MCF 10A (cell line): ENCODE measurements around the gene RSPO1. TPM values are rescaled to one million over a fixed set of nuclear protein-coding genes. Genes with fewer than 3 reads are reported as not detected.

Experiments
- BruUV-seq: library from RNA; stranded (reverse); fragments of 400-500 nt; replicated peaks from 2 replicates; lab custom pipeline; 2021; lab: Mats Ljungman, UMichigan
- CTCF ChIA-PET: fragments of 300-600 bp; sonication (Branson Sonifier 250); formaldehyde crosslinking; extraction: SDS; loops from one replicate; lab custom pipeline; 2021; ENCODE audit warnings: antibody characterized with exemption, inconsistent platforms; lab: Yijun Ruan, JAX
- POLR2A ChIA-PET: fragments of 300-600, 350-650 bp; sonication (Branson Sonifier 250); formaldehyde crosslinking; extraction: SDS; loops from one replicate; lab custom pipeline; 2020; ENCODE audit warnings: antibody characterized with exemption, inconsistent platforms; lab: Yijun Ruan, JAX
- DNase-seq: peaks from one replicate; pipeline ENCODE4 v3.0.0-alpha.2; 2018; ENCODE audit not compliant: unreplicated experiment
- H3K27ac Mint-ChIP-seq: one replicate; pipeline ENCODE4 v1.8.0; 2022; ENCODE audit warnings: mild to moderate bottlenecking, low read depth, mixed read lengths; ENCODE audit not compliant: unreplicated experiment
- H3K27me3 Mint-ChIP-seq: one replicate; pipeline ENCODE4 v1.8.0; 2022; ENCODE audit warnings: mixed read lengths; ENCODE audit not compliant: insufficient read depth, unreplicated experiment
- H3K36me3 Mint-ChIP-seq: one replicate; pipeline ENCODE4 v1.8.0; 2022; ENCODE audit warnings: mild to moderate bottlenecking, moderate library complexity, mixed read lengths; ENCODE audit not compliant: insufficient read depth, unreplicated experiment
- H3K4me1 Mint-ChIP-seq: one replicate; pipeline ENCODE4 v1.8.0; 2022; ENCODE audit warnings: mixed read lengths; ENCODE audit not compliant: insufficient read depth, unreplicated experiment
- H3K4me3 Mint-ChIP-seq: one replicate; pipeline ENCODE4 v1.8.0; 2022; ENCODE audit warnings: mild to moderate bottlenecking, moderate library complexity, mixed read lengths; ENCODE audit not compliant: unreplicated experiment
- H3K9me3 Mint-ChIP-seq: one replicate; pipeline ENCODE4 v1.8.0; 2022; ENCODE audit warnings: mixed read lengths; ENCODE audit not compliant: unreplicated experiment
- CTCF ChIP-seq: fragments of 200-600 bp; IDR thresholded peaks from one replicate; pipeline ENCODE4 v1.8.0; 2022; ENCODE audit warnings: antibody characterized with exemption, mild to moderate bottlenecking; ENCODE audit not compliant: unreplicated experiment
- intact Hi-C: fragments of 100-400 bp; cut with micrococcal nuclease; formaldehyde crosslinking; loops from 2 replicates; pipeline ENCODE4 v1.14.1; 2022
- total RNA-seq: library from RNA; stranded (reverse); gene quantifications from 2 replicates; pipeline ENCODE4 v1.2.3, GENCODE V29; 2022

Gene RSPO1
- total RNA-seq, 1 experiment from 2014 or later: not detected

DNA sequence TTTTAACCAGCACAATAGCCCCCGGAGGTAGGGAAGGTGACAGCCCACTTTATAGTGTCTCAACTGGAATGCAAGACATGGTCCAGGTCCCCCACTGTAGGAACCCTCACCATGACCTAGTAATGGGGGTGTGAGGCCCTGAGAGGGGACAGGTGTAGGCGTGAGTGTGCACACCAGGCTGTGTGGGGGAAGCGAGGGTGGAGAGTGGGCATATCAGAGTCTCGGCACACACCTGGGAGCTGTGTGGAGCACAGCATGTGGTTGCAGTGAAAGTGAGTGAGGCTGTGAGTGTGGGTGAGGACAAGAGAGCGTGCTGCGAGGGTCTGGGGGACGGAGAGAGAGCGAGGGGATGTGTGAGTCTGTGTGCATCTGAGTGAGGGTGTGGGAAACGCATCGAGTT, 17.1 kb upstream of the RSPO1 start:
- Mint-ChIP-seq H3K27me3 (no peaks in the 10 kb centered on the region), H3K4me1 (no peaks in the 10 kb centered on the region), H3K9me3 (no peaks in the 10 kb centered on the region), H3K36me3 (no peaks in the 10 kb centered on the region), H3K27ac (no peak overlapping the region), H3K4me3 (no peak overlapping the region)
- DNase-seq: no peak
- BruUV-seq: no TSS peak
- CTCF ChIA-PET: interaction anchor here (0.6 to 1.0 kb wide), 4 partner anchors 48 to 1610 kb away, joined by 3 to 5 read pairs (median 3); no protein-coding TSS in a partner anchor
- intact Hi-C loops: no loop called here
- POLR2A ChIA-PET: no interaction called here
- TF ChIP-seq CTCF: no peak

GRCh38 chr1:37650721-37651120, 16.0 kb upstream of the RSPO1 start:
- DNase-seq: no peak
- H3K4me1 Mint-ChIP-seq: no peaks in the 10 kb centered on the region
- ChIA-PET CTCF (interaction anchor here (0.7 to 1.0 kb wide), 2 partner anchors 47 to 584 kb away, joined by 3 to 5 read pairs; no protein-coding TSS in a partner anchor), POLR2A (no interaction called here)
- TF ChIP-seq CTCF: no peak
- intact Hi-C loops: no loop called here
- no TSS peak for BruUV-seq
- H3K27me3 Mint-ChIP-seq: no peaks in the 10 kb centered on the region
- no peaks in the 10 kb centered on the region for H3K9me3 Mint-ChIP-seq
- H3K4me3 Mint-ChIP-seq: no peak overlapping the region
- no peak overlapping the region for H3K27ac Mint-ChIP-seq
- H3K36me3 Mint-ChIP-seq: no peaks in the 10 kb centered on the region

GRCh38 chr1:37650173-37650572, 15.5 kb upstream of the RSPO1 start:
- intact Hi-C loops: no loop called here
- Mint-ChIP-seq H3K27me3 (no peaks in the 10 kb centered on the region), H3K9me3 (no peaks in the 10 kb centered on the region), H3K36me3 (no peaks in the 10 kb centered on the region), H3K4me3 (no peak overlapping the region), H3K4me1 (no peaks in the 10 kb centered on the region), H3K27ac (no peak overlapping the region)
- POLR2A ChIA-PET: no interaction called here
- no peak for DNase-seq
- CTCF ChIA-PET: interaction anchor here (0.7 kb wide), 1 partner anchor 584 kb away, joined by 3 read pairs; no protein-coding TSS in a partner anchor
- TF ChIP-seq CTCF: no peak
- BruUV-seq: no TSS peak

- Mint-ChIP-seq H3K4me1 (no peaks in the 10 kb centered on the region), H3K27ac (no peak overlapping the region), H3K36me3 (no peaks in the 10 kb centered on the region), H3K9me3 (no peaks in the 10 kb centered on the region), H3K4me3 (no peak overlapping the region), H3K27me3 (no peaks in the 10 kb centered on the region)
- intact Hi-C loops: no loop called here
- TF ChIP-seq CTCF: no peak
- POLR2A ChIA-PET: no interaction called here
- no peak for DNase-seq
- CTCF ChIA-PET: no interaction called here
- no TSS peak for BruUV-seq
These were observed 12.6 kb upstream of the RSPO1 start for GRCh38 chr1:37647281-37647680.
